OCI-LY1 (cell line): ENCODE data around the gene SMC5.

Experiments used
- H2AFZ ChIP-seq: fragments of 200-600 bp; sonication (generic), shearing (Covaris generic); 2 replicates; pipeline ENCODE4 v1.6.0; 2014; ENCODE audit warnings: antibody characterized with exemption, mild to moderate bottlenecking, low read length
- H3F3A ChIP-seq: fragments of 200-600 bp; sonication (generic), shearing (Covaris generic); 2 replicates; pipeline ENCODE4 v1.6.0; 2014; ENCODE audit warnings: mild to moderate bottlenecking, antibody characterized with exemption, low read length, moderate library complexity; ENCODE audit not compliant: insufficient read depth
- H3K27ac ChIP-seq: fragments of 200-600 bp; sonication (generic); 2 replicates; pipeline ENCODE4 v1.5.1; 2014; ENCODE audit warnings: low read length, mixed run types, mild to moderate bottlenecking, low read depth; ENCODE audit not compliant: poor library complexity, severe bottlenecking
- H3K27me3 ChIP-seq: fragments of 200-600 bp; sonication (generic); 2 replicates; pipeline ENCODE4 v1.6.0; 2014; ENCODE audit warnings: antibody characterized with exemption, mild to moderate bottlenecking, low read length, moderate library complexity; ENCODE audit not compliant: insufficient read depth
- H3K36me3 ChIP-seq: fragments of 200-600 bp; sonication (generic); 2 replicates; pipeline ENCODE4 v1.6.1; 2014; ENCODE audit warnings: mild to moderate bottlenecking, antibody characterized with exemption, low read length, moderate library complexity, mixed read lengths; ENCODE audit not compliant: insufficient read depth
- H3K4me1 ChIP-seq: fragments of 200-600 bp; sonication (generic); 2 replicates; pipeline ENCODE4 v1.5.1; 2014; ENCODE audit warnings: mild to moderate bottlenecking, low read length, moderate library complexity; ENCODE audit not compliant: insufficient read depth, severe bottlenecking
- H3K4me2 ChIP-seq: fragments of 200-600 bp; sonication (generic), shearing (Covaris generic); 2 replicates; pipeline ENCODE4 v1.6.1; 2014; ENCODE audit warnings: low read length
- H3K4me3 ChIP-seq: fragments of 200-600 bp; sonication (generic); 2 replicates; pipeline ENCODE4 v1.5.1; 2014; ENCODE audit warnings: low read length, low read depth, mild to moderate bottlenecking, mixed read lengths; ENCODE audit not compliant: poor library complexity, severe bottlenecking
- H3K79me2 ChIP-seq: fragments of 200-600 bp; shearing (Covaris generic); 2 replicates; pipeline ENCODE4 v1.6.1; 2016; ENCODE audit warnings: mixed run types, low read length, mixed read lengths; ENCODE audit not compliant: insufficient read depth
- H3K9ac ChIP-seq: fragments of 200-600 bp; sonication (generic), shearing (Covaris generic); 2 replicates; pipeline ENCODE4 v1.6.1; 2014; ENCODE audit warnings: mild to moderate bottlenecking, low read length, mixed read lengths
- H3K9me2 ChIP-seq: fragments of 200-600 bp; sonication (generic), shearing (Covaris generic); 2 replicates; pipeline ENCODE4 v1.6.1; 2014; ENCODE audit warnings: low read depth, mild to moderate bottlenecking, low read length, mixed read lengths
- H3K9me3 ChIP-seq: fragments of 200-600 bp; shearing (Covaris generic); 2 replicates; pipeline ENCODE4 v1.6.1; 2014; ENCODE audit warnings: low read length, mixed read lengths
- H4K20me1 ChIP-seq: fragments of 200-600 bp; sonication (generic), shearing (Covaris generic); 2 replicates; pipeline ENCODE4 v1.6.0; 2016; ENCODE audit warnings: mild to moderate bottlenecking, low read length; ENCODE audit not compliant: insufficient read depth
- CTCF ChIP-seq: fragments of 200-600 bp; sonication (generic), shearing (Covaris generic); IDR thresholded peaks from 2 replicates; pipeline ENCODE4 v1.5.1; 2017; ENCODE audit warnings: mild to moderate bottlenecking, antibody characterized with exemption, low read length, moderate library complexity, mixed read lengths
- EZH2 ChIP-seq: fragments of 200-600 bp; sonication (generic), shearing (Covaris generic); IDR thresholded peaks from 2 replicates; pipeline ENCODE4 v1.8.0; 2017; ENCODE audit warnings: borderline replicate concordance, mixed run types, mild to moderate bottlenecking, antibody characterized with exemption, low read length, moderate library complexity, mixed read lengths

The SMC5 gene

GRCh38 chr9:70262948-70263347, 4.2 kb downstream of the SMC5 start:
- Histone ChIP-seq H4K20me1 (0 out of 2 replicates have a peak, but pooled peaks cover 3% of the 10 kb centered on the region), H3K79me2 (peaks cover 60% of the 10 kb centered on the region), H3F3A (no peaks in the 10 kb centered on the region), H3K27ac (no peak overlapping the region), H3K36me3 (peaks cover 76% of the 10 kb centered on the region), H3K4me2 (no peak overlapping the region), H3K4me3 (no peak overlapping the region), H3K9ac (no peak overlapping the region), H3K4me1 (peaks cover 28% of the 10 kb centered on the region), H3K27me3 (no peaks in the 10 kb centered on the region), H3K9me3 (no peaks in the 10 kb centered on the region), H3K9me2 (no peaks in the 10 kb centered on the region), H2AFZ (no peak overlapping the region)
- TF ChIP-seq CTCF (no peak), EZH2 (no peak)

- Histone ChIP-seq H2AFZ (no peak overlapping the region), H4K20me1 (0 out of 2 replicates have a peak, but pooled peaks cover 3% of the 10 kb centered on the region), H3K27me3 (no peaks in the 10 kb centered on the region), H3K4me2 (no peak overlapping the region), H3K27ac (no peak overlapping the region), H3K79me2 (peaks cover 60% of the 10 kb centered on the region), H3K9me2 (no peaks in the 10 kb centered on the region), H3K4me1 (peaks cover 23% of the 10 kb centered on the region), H3K4me3 (no peak overlapping the region), H3K9me3 (no peaks in the 10 kb centered on the region), H3K36me3 (peaks cover 80% of the 10 kb centered on the region), H3K9ac (no peak overlapping the region), H3F3A (no peaks in the 10 kb centered on the region)
- TF ChIP-seq EZH2 (no peak), CTCF (no peak)
These were observed 4.6 kb downstream of the SMC5 start for GRCh38 chr9:70263421-70263820.

- no peak overlapping the region for H3K9ac ChIP-seq
- no peaks in the 10 kb centered on the region for H3K9me2 ChIP-seq
- no peak overlapping the region for H3K4me2 ChIP-seq
- no peaks in the 10 kb centered on the region for H3K9me3 ChIP-seq
- H4K20me1 ChIP-seq, result no peaks in the 10 kb centered on the region
- TF ChIP-seq EZH2 (no peak), CTCF (no peak)
- peaks cover 15% of the 10 kb centered on the region; the same call in 1 of the 2 replicates for H3K79me2 ChIP-seq
- H2AFZ ChIP-seq, result no peak overlapping the region
- no peaks in the 10 kb centered on the region for H3K27me3 ChIP-seq
- H3K36me3 ChIP-seq, result peaks cover 74% of the 10 kb centered on the region
- H3K4me1 ChIP-seq, result no peaks in the 10 kb centered on the region
- H3K4me3 ChIP-seq, result no peak overlapping the region
- no peaks in the 10 kb centered on the region for H3F3A ChIP-seq
- no peak overlapping the region for H3K27ac ChIP-seq
These were observed 19.5 kb downstream of the SMC5 start for GRCh38 chr9:70278305-70278704.
